BE2C (cell line): ENCODE data around the gene ABHD2.

Experiments used
- DNase-seq: peaks from one replicate; pipeline ENCODE4 v3.0.0-alpha.2; 2020
- H3K27me3 ChIP-seq: fragments of 250-450 bp; sonication (Bioruptor Pico); 2 replicates; pipeline ENCODE4 v1.5.1; 2020; ENCODE audit warnings: mild to moderate bottlenecking
- H3K36me3 ChIP-seq: fragments of 250-450 bp; sonication (Bioruptor Pico); 2 replicates; pipeline ENCODE4 v1.5.1; 2020; ENCODE audit warnings: mild to moderate bottlenecking
- H3K4me1 ChIP-seq: fragments of 250-450 bp; sonication (Bioruptor Pico); 2 replicates; pipeline ENCODE4 v1.5.1; 2020
- H3K4me3 ChIP-seq: 2 replicates; pipeline ENCODE4 v1.5.1; 2011; ENCODE audit warnings: low read depth, low read length
- H3K9me3 ChIP-seq: fragments of 250-450 bp; sonication (Bioruptor Pico); 2 replicates; pipeline ENCODE4 v1.5.1; 2020
- TF ChIP-seq, protein P1 (sequence below): IDR thresholded peaks from 2 replicates; pipeline ENCODE4 v1.5.1; 2012; ENCODE audit warnings: mild to moderate bottlenecking, low read depth, low read length

ABHD2 gene

DNA sequence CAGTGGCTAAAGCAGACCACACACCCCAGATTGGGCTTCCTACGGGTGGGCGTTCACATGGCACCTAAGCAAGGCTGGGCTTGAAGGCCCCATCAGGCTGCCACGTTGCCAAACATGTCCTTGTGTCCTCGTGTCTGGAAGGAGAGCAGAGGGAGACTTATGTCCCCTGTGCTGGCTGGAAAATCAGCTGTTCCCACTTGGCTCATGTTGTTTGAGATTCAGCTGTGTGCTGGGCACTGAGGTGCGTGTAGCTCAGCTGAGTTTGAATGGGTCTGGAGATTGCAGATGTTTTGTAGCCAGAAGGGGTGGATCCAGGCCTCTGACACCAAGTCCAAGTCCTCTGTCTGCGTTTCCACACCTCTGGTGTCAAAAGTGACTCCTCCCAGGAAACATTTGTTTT lies 98.5 kb downstream of the ABHD2 start:
- Histone ChIP-seq H3K36me3 (peaks cover 44% of the 10 kb centered on the region), H3K27me3 (no peaks in the 10 kb centered on the region), H3K4me1 (no peaks in the 10 kb centered on the region; the same call in 1 of the 2 replicates), H3K4me3 (no peak overlapping the region), H3K9me3 (no peaks in the 10 kb centered on the region)
- no peak for DNase-seq
- TF ChIP-seq, protein P1, sequence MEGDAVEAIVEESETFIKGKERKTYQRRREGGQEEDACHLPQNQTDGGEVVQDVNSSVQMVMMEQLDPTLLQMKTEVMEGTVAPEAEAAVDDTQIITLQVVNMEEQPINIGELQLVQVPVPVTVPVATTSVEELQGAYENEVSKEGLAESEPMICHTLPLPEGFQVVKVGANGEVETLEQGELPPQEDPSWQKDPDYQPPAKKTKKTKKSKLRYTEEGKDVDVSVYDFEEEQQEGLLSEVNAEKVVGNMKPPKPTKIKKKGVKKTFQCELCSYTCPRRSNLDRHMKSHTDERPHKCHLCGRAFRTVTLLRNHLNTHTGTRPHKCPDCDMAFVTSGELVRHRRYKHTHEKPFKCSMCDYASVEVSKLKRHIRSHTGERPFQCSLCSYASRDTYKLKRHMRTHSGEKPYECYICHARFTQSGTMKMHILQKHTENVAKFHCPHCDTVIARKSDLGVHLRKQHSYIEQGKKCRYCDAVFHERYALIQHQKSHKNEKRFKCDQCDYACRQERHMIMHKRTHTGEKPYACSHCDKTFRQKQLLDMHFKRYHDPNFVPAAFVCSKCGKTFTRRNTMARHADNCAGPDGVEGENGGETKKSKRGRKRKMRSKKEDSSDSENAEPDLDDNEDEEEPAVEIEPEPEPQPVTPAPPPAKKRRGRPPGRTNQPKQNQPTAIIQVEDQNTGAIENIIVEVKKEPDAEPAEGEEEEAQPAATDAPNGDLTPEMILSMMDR: no peak

DNA sequence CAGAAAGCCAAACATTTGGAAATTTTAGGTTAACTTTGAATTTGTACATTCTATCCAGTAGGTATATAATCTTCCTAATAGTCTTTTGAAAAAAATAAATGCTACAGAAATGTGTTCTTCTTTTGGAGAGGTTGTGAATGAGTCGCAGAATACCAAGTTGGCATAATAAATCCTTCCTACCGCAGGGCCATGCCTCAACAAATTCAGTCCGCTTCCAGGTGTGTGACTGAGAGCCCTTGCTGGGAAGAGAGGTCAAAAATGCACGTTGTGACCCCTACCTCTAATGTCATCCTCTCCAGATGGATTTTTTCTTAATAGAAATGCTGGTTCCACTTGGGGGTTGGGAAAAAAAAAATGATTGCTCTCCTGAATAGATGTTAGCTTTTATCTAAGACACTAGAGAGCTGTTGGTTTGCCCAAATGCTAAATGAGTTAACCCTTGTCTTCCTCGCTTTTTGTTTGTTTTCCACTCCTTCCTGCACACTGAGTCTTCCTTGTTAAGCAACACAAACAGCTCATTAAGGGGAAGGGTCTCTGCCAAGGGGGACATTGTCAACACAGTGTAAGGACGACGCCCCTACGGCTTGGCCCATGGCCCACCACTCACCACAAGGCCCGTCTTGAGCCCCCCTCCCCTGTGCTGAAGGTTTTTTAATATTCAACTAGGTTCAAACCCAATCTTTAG lies 99.2 kb downstream of the ABHD2 start:
- TF ChIP-seq, protein P1: no peak
- Histone ChIP-seq H3K36me3 (peaks cover 47% of the 10 kb centered on the region), H3K4me1 (no peaks in the 10 kb centered on the region; the same call in 1 of the 2 replicates), H3K9me3 (no peaks in the 10 kb centered on the region), H3K4me3 (no peak overlapping the region), H3K27me3 (no peaks in the 10 kb centered on the region)
- DNase-seq: no peak

DNA sequence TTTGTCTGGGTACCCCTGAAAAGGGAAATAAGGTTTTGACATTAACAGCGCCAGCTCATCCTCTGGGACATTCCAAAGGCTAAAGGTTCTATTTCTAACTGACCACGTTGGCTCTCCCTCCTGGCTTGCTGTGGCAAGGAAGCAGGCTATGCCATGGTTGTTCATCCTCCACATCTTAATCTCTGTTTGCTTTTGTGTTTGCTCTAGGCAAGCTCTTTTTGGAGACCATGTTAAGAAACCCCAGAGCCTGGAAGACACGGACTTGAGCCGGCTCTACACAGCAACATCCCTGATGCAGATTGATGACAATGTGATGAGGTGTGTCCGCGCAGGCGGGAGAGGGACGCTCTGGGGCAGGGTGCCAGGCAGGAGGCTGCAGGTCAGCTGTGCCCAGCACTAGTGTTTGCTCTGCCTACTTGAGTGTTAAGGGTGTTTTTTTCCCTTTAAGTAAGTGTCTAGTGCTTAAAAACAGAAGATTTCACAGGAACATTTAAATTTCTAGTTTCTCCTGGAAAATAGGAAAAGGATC lies 99.8 kb downstream of the ABHD2 start:
- Histone ChIP-seq H3K4me3 (no peak overlapping the region), H3K9me3 (no peaks in the 10 kb centered on the region), H3K36me3 (peaks cover 49% of the 10 kb centered on the region), H3K27me3 (no peaks in the 10 kb centered on the region), H3K4me1 (no peaks in the 10 kb centered on the region; the same call in 1 of the 2 replicates)
- DNase-seq: no peak
- TF ChIP-seq, protein P1: no peak

DNA sequence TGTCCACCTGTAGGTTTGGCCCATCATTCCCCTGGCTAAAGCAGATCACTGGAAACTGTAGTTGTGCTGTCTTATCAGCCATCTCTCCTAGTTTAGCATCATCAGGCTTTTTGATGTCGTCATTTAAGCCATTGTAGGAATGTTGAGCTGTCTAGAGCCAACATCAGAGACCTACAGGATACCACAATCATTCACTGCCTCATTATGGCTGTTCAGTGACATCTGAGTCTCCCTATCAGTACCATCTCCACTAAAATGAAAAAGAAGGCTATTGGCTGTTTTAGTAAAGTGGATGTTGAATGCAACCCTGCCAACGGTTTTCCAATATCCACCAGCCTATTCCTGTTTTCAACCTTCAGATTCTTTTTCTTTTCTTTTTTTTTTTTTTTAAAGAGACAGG lies 103.9 kb downstream of the ABHD2 start:
- Histone ChIP-seq H3K36me3 (peaks cover 56% of the 10 kb centered on the region), H3K4me1 (peaks cover 6% of the 10 kb centered on the region; the same call in 1 of the 2 replicates), H3K27me3 (no peaks in the 10 kb centered on the region)

DNA sequence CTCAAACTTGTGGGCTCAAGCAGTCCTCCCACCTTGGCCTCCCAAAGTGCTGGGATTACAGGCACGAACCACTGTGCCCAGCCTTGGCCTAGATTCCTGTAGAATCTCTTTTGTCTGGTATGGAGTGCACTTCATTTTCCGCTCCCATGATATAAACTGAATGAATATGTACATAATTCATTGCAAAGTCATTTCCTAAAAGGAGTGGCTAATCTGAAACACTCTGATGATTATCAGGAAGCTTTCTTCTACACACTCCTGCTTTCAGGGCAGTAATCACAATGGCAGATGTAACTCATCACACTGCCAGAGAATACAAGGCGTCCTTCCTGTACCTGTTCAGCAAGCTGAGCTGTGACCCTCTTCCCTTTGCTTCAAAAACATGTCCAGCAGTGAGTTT lies 104.5 kb downstream of the ABHD2 start:
- DNase-seq: no peak
- Histone ChIP-seq H3K4me3 (no peak overlapping the region), H3K4me1 (peaks cover 8% of the 10 kb centered on the region; the same call in 1 of the 2 replicates), H3K27me3 (no peaks in the 10 kb centered on the region), H3K36me3 (peaks cover 52% of the 10 kb centered on the region), H3K9me3 (no peaks in the 10 kb centered on the region)
- TF ChIP-seq, protein P1: no peak

More for the DNA sequence above, 103.9 kb downstream of the ABHD2 start:
- Histone ChIP-seq H3K4me3 (no peak overlapping the region), H3K9me3 (no peaks in the 10 kb centered on the region)
- TF ChIP-seq, protein P1: no peak
- DNase-seq: no peak

DNA sequence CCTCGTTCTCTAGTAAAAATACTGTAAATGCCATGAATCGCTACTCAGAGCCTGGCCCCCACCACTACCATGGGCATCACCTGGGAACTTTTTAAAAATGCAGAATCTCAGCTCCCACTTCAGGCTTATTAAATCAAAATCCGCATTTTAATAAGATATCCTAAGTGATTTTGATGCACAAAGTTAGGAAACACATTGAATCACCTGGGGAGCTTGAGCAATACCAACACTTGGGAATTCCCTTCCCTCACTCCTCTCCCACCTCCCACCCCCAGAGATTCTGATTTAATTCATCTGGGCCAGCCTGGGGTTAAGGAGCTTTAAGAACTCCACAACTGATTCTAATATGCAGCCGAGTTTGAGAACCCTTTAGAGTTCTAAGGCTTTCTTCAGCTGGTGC lies 106.4 kb downstream of the ABHD2 start:
- TF ChIP-seq, protein P1: no peak
- Histone ChIP-seq H3K36me3 (peaks cover 40% of the 10 kb centered on the region), H3K9me3 (no peaks in the 10 kb centered on the region), H3K27me3 (no peaks in the 10 kb centered on the region), H3K4me1 (peaks cover 8% of the 10 kb centered on the region; the same call in 1 of the 2 replicates), H3K4me3 (no peak overlapping the region)
- DNase-seq: no peak
